ENCODE measurements around the gene ZBTB38. TPM values are rescaled to one million over a fixed set of nuclear protein-coding genes. Genes with fewer than 3 reads are reported as not detected.

ZBTB38 gene
- total RNA-seq, 2 donors from 2014 or later: 27.3 to 28.2 TPM

GRCh38 chr3:141333836-141334626 is 34.3 kb upstream of the ZBTB38 start:
- H3K9me3 Mint-ChIP-seq: no peaks in the 10 kb centered on the region
- H3K4me1 Mint-ChIP-seq: peaks cover 52% of the 10 kb centered on the region
- H3K36me3 Mint-ChIP-seq (ENCODE audit: low read depth): no peaks in the 10 kb centered on the region
- peak overlapping the region; percentile 14 for H3K27ac Mint-ChIP-seq
- Histone ChIP-seq H3K36me3 (ENCODE audit: control insufficient read depth, insufficient read depth, low read length) (no peaks in the 10 kb centered on the region), H3K27me3 (ENCODE audit: control insufficient read depth, insufficient read depth, low read length, poor library complexity, severe bottlenecking) (no peaks in the 10 kb centered on the region), H3K27ac (ENCODE audit: low read depth, low read length) (no peak overlapping the region), H3K4me1 (ENCODE audit: control insufficient read depth, insufficient read depth, low read length) (peaks cover 21% of the 10 kb centered on the region), H3K4me3 (ENCODE audit: low read length) (no peak overlapping the region), H3K9me3 (ENCODE audit: control insufficient read depth, low read length) (peaks cover 4% of the 10 kb centered on the region), H3K9ac (ENCODE audit: extremely low read depth, low read length, poor library complexity, severe bottlenecking) (no peak overlapping the region)
- no peak for TF ChIP-seq CTCF (conservative IDR thresholded peaks at IDR 0.05)
- H3K27me3 Mint-ChIP-seq (ENCODE audit: insufficient read depth): peaks cover 3% of the 10 kb centered on the region
- peak overlapping the region; percentile 0 for H3K4me3 Mint-ChIP-seq
- no peak for DNase-seq
- 92 to 100% methylated on average over 3 of the region's 3 CpGs for WGBS, 2 experiments (ENCODE audit: insufficient coverage in 1 of 2, insufficient read length in 1 of 2)

DNA sequence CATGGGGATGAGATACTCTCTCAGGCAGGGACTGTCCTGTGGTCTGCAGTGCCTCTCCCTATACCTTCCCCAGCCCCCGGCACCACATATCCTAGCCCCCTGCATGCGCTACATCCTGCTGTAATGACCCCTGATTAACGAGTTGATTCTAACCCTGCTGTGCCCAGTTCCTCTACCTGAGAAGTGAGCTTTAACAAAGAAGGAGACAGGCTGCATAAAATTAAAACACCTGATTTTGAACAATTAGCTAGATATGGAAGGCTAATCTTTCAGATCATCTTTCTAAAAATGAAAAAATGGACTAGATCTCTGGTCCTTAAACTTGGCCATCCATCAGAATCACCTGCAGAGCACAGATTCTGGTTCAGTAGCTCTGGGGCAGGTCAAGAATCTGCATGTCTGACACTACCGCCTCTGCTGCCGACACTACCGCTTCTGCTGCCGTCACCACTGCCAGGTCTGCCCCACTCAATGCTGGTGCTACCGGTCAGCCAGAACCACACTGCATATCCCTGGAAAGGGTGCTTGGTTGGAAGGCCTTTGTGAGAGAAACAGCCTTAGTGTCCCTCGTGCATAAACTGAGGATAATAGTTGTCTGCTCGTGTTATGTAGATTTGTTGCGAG is 33.6 kb upstream of the ZBTB38 start:
- WGBS, 2 experiments (ENCODE audit: insufficient coverage in 1 of 2, insufficient read length in 1 of 2): 60 to 64% methylated on average over 8 to 11 of the region's 11 CpGs
- peak; percentile 85 for DNase-seq
- no peaks in the 10 kb centered on the region for H3K36me3 Mint-ChIP-seq (ENCODE audit: low read depth)
- Histone ChIP-seq H3K36me3 (ENCODE audit: control insufficient read depth, insufficient read depth, low read length) (no peaks in the 10 kb centered on the region), H3K4me1 (ENCODE audit: control insufficient read depth, insufficient read depth, low read length) (peaks cover 21% of the 10 kb centered on the region), H3K9ac (ENCODE audit: extremely low read depth, low read length, poor library complexity, severe bottlenecking) (no peak overlapping the region), H3K9me3 (ENCODE audit: control insufficient read depth, low read length) (peaks cover 4% of the 10 kb centered on the region), H3K27me3 (ENCODE audit: control insufficient read depth, insufficient read depth, low read length, poor library complexity, severe bottlenecking) (no peaks in the 10 kb centered on the region), H3K27ac (ENCODE audit: low read depth, low read length) (no peak overlapping the region), H3K4me3 (ENCODE audit: low read length) (no peak overlapping the region)
- H3K4me1 Mint-ChIP-seq: peaks cover 52% of the 10 kb centered on the region
- H3K27ac Mint-ChIP-seq: peak overlapping the region; percentile 14
- H3K27me3 Mint-ChIP-seq (ENCODE audit: insufficient read depth): peaks cover 3% of the 10 kb centered on the region
- TF ChIP-seq CTCF (conservative IDR thresholded peaks at IDR 0.05): no peak
- H3K4me3 Mint-ChIP-seq: peak overlapping the region; percentile 0
- H3K9me3 Mint-ChIP-seq: no peaks in the 10 kb centered on the region

DNA sequence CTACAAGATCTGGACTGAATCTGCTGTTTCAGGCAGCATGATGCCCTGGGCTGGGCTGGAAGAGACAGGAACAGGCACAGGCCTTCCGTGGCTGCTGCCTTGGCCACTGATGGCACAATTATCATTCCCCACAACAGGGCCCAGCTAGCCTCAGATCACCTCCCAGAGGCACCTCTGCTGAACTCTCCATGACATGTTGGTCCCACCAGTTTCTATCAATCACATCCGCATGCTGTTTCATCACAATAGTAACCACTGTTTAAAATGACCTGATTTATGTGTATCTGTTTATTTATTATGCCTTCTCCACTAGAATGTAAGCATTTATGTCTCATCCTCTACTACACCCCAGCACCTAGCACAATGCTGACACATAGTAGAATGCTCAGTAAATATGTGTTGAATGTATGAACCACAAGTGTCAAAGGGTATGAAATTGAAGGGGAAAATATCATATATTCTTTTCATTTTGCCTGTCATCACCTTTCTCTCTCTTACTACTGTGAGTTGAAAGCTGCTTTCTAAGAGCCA is 32.7 kb upstream of the ZBTB38 start:
- WGBS, 2 experiments (ENCODE audit: insufficient coverage in 1 of 2, insufficient read length in 1 of 2): 67 to 71% methylated on average over 1 to 2 of the region's 2 CpGs
- peaks cover 3% of the 10 kb centered on the region for H3K27me3 Mint-ChIP-seq (ENCODE audit: insufficient read depth)
- H3K27ac Mint-ChIP-seq: peak overlapping the region; percentile 14
- no peak overlapping the region for H3K4me3 Mint-ChIP-seq
- peaks cover 52% of the 10 kb centered on the region for H3K4me1 Mint-ChIP-seq
- Histone ChIP-seq H3K4me1 (ENCODE audit: control insufficient read depth, insufficient read depth, low read length) (peaks cover 21% of the 10 kb centered on the region), H3K36me3 (ENCODE audit: control insufficient read depth, insufficient read depth, low read length) (no peaks in the 10 kb centered on the region), H3K9ac (ENCODE audit: extremely low read depth, low read length, poor library complexity, severe bottlenecking) (no peak overlapping the region), H3K27ac (ENCODE audit: low read depth, low read length) (no peak overlapping the region), H3K9me3 (ENCODE audit: control insufficient read depth, low read length) (peaks cover 4% of the 10 kb centered on the region), H3K4me3 (ENCODE audit: low read length) (no peak overlapping the region), H3K27me3 (ENCODE audit: control insufficient read depth, insufficient read depth, low read length, poor library complexity, severe bottlenecking) (no peaks in the 10 kb centered on the region)
- TF ChIP-seq CTCF (conservative IDR thresholded peaks at IDR 0.05): no peak
- peak; percentile 59 for DNase-seq
- no peaks in the 10 kb centered on the region for H3K9me3 Mint-ChIP-seq
- no peaks in the 10 kb centered on the region for H3K36me3 Mint-ChIP-seq (ENCODE audit: low read depth)

Measured in endodermal cell (in vitro differentiated cells).